NCI-H2029 (cell line): ENCODE results near the gene ZNF776.
"Not testable (repeated sequence)": the region's sequence is repeated elsewhere in the genome, so short reads cannot be mapped to it uniquely, and the experiment has no call there.

ENCODE experiments used
- DNase-seq: peaks from one replicate; lab custom pipeline; 2025; lab: John Stamatoyannopoulos, UW

The ZNF776 gene

GRCh38 chr19:57778336-57778735 is 31.7 kb downstream of the ZNF776 start:
- DNase-seq, result no peak

GRCh38 chr19:57779220-57779845 is 32.7 kb downstream of the ZNF776 start:
- no peak for DNase-seq

- DNase-seq, result no peak
Observed at GRCh38 chr19:57786286-57786685, 39.7 kb downstream of the ZNF776 start.

GRCh38 chr19:57786906-57787305 is 40.3 kb downstream of the ZNF776 start:
- no peak for DNase-seq

- DNase-seq, result no peak
Observed at GRCh38 chr19:57788114-57788692, 41.6 kb downstream of the ZNF776 start.

- DNase-seq, result no peak
Observed at GRCh38 chr19:57789288-57789687, 42.7 kb downstream of the ZNF776 start.

GRCh38 chr19:57796580-57796979 is 50.0 kb downstream of the ZNF776 start:
- not testable (repeated sequence) for DNase-seq

GRCh38 chr19:57800696-57801095 is 54.1 kb downstream of the ZNF776 start:
- no peak for DNase-seq

GRCh38 chr19:57802269-57802668 is 55.7 kb downstream of the ZNF776 start:
- DNase-seq, result no peak

GRCh38 chr19:57803265-57803593 is 56.6 kb downstream of the ZNF776 start:
- DNase-seq, result no peak

GRCh38 chr19:57803594-57804325 is 57.1 kb downstream of the ZNF776 start:
- DNase-seq, result peak; percentile 50

- no peak for DNase-seq
Observed at GRCh38 chr19:57807541-57807940, 60.9 kb downstream of the ZNF776 start.
